ENCODE results near the gene ZSWIM4.

The ZSWIM4 gene

DNA sequence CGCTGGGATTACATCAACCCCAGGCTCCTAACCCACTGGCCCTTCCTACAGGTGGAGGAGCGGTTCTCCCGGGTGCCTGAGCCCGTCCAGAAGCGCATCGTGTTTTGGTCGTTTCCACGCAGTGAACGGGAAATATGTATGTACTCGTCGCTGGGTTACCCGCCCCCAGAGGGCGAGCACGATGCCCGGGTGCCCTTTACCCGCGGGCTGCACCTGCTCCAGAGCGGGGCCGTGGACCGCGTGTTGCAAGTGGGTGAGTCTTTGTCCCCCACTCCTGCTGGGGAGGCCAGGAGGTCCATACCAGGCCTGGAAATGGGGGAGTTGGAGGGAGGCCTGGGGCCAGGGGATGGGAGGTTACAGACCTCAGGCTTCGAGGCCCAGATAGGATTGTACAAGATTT is 4.4 kb downstream of the ZSWIM4 start:
- TF ChIP-seq, protein P1, sequence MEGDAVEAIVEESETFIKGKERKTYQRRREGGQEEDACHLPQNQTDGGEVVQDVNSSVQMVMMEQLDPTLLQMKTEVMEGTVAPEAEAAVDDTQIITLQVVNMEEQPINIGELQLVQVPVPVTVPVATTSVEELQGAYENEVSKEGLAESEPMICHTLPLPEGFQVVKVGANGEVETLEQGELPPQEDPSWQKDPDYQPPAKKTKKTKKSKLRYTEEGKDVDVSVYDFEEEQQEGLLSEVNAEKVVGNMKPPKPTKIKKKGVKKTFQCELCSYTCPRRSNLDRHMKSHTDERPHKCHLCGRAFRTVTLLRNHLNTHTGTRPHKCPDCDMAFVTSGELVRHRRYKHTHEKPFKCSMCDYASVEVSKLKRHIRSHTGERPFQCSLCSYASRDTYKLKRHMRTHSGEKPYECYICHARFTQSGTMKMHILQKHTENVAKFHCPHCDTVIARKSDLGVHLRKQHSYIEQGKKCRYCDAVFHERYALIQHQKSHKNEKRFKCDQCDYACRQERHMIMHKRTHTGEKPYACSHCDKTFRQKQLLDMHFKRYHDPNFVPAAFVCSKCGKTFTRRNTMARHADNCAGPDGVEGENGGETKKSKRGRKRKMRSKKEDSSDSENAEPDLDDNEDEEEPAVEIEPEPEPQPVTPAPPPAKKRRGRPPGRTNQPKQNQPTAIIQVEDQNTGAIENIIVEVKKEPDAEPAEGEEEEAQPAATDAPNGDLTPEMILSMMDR (conservative IDR thresholded peaks at IDR 0.05; ENCODE audit: low read depth, low read length) = no peak
- no peak overlapping the region for H3K4me3 ChIP-seq (ENCODE audit: low read length)
- DNase-seq (ENCODE audit: low read depth) = no peak

DNA sequence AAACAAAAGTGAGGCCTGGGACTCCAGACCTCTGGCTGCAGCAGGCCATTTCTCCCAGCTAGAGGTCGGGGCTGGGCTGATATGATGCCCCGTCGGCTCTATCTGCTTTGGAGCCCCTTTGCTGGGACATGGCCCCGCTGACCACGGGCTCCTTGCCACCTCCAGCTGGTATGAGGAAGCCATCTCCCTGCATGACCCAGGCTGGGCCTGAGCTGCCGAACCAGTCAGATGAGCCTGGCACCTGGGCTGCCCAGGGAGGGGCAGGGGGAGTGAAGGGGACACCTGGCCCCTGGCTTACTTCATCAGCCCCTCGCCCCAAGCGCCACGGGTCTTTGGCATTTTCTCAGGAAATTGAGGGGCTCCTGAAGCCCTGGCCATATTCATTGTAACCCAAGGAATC is 7.8 kb downstream of the ZSWIM4 start:
- no peak overlapping the region for H3K4me3 ChIP-seq (ENCODE audit: low read length)
- no peak for DNase-seq (ENCODE audit: low read depth)
- TF ChIP-seq, protein P1 (conservative IDR thresholded peaks at IDR 0.05; ENCODE audit: low read depth, low read length) = no peak

DNA sequence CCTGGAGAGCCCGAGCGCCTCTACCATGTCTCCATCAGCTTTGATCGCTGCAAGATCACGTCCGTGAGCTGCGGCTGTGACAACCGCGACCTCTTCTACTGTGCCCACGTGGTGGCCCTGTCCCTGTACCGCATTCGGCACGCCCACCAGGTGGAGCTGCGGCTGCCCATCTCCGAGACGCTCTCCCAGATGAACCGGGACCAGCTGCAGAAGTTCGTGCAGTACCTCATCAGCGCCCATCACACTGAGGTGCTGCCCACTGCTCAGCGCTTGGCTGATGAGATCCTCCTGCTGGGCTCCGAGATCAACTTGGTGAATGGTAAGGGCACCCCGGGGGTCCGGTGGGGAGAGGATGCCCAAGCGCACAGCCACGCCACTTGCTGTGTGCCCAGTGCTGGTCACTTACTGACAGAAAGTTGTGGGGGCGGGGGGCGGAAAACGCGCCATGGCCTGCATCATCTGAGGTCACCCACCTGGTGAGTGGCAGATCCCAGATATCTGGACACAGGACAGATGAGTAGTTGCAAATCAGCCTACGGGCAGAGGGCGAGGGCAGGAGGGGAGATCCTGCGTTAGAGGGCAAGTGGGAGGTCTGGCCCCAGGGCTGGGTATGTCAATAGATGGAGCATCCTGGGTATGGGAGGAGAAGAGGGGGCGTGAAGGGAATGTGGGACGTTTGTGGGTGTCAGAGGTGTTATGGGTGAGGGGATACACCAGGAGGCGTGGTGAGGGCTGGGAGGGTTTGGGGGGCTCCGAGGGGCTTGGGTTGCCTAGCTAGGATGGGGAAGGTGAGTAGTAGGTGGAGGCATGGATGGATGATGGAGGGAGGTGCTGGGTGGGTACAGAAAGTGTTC is 9.8 kb downstream of the ZSWIM4 start:
- TF ChIP-seq, protein P1 (conservative IDR thresholded peaks at IDR 0.05; ENCODE audit: low read depth, low read length) = peak; percentile 37
- no peak overlapping the region for H3K4me3 ChIP-seq (ENCODE audit: low read length)
- DNase-seq (ENCODE audit: low read depth) = no peak

DNA sequence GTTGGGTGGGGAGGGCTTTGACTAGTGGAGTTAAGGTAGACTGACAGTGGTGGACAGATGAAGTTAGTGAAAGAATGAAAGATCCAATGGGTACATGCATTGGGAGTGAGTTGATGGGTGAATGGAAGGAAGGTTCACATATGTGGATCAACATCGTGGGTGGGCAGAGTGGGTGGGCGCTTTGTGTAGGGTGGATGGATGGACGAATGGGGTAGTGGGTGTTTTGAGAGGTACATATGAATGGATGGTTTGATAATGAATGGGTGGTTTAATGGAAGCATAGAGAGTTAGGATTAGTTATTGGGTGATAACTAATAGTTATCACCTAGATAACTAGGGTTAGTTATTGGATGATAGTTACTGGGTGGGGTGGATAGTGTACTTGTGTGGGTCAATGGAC is 11.5 kb downstream of the ZSWIM4 start:
- TF ChIP-seq, protein P1 (conservative IDR thresholded peaks at IDR 0.05; ENCODE audit: low read depth, low read length) = no peak
- H3K4me3 ChIP-seq (ENCODE audit: low read length) = no peak overlapping the region
- DNase-seq (ENCODE audit: low read depth) = no peak

DNA sequence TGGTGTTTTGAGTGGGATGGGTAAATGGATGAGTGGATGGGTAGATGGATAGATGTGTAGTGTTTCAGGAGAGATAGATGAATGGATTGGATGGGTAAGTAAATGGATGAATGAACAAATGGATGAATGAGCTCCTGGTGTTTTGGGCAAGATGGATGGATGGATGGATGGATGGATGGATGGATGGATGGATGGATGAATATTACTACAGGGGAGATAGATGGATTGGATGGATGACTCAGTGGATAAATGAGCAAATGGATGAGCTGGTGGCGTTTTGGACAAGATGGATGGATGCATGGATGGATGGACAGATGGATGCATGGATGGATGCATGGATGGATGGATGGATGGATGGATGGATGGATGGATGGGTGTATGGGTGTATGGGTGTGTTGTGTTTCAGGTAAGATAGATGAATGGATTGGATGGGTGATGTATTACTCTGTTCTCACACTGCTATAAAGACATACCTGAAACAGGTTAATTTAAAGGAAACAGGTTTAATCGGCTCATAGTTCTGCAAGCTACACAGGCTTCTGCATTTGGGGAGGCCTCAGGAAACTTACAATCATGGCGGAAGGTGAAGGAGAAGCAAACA is 12.3 kb downstream of the ZSWIM4 start:
- H3K4me3 ChIP-seq (ENCODE audit: low read length) = no peak overlapping the region
- no peak for DNase-seq (ENCODE audit: low read depth)
- TF ChIP-seq, protein P1 (conservative IDR thresholded peaks at IDR 0.05; ENCODE audit: low read depth, low read length) = no peak

DNA sequence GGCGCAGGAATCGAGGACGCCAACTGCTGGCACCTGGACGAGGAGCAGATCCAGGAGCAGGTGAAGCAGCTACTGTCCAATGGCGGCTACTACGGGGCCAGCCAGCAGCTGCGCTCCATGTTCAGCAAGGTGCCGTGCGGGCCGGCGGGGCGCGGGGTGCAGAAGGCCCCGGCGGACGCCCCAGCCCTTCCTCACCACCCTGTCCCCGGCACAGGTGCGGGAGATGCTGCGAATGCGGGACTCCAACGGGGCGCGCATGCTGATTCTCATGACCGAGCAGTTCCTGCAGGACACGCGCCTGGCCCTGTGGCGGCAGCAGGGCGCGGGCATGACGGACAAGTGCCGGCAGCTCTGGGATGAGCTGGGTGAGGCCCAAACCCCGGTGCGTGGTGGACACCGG is 13.6 kb downstream of the ZSWIM4 start:
- no peak overlapping the region for H3K4me3 ChIP-seq (ENCODE audit: low read length)
- no peak for DNase-seq (ENCODE audit: low read depth)
- TF ChIP-seq, protein P1 (conservative IDR thresholded peaks at IDR 0.05; ENCODE audit: low read depth, low read length) = no peak

DNA sequence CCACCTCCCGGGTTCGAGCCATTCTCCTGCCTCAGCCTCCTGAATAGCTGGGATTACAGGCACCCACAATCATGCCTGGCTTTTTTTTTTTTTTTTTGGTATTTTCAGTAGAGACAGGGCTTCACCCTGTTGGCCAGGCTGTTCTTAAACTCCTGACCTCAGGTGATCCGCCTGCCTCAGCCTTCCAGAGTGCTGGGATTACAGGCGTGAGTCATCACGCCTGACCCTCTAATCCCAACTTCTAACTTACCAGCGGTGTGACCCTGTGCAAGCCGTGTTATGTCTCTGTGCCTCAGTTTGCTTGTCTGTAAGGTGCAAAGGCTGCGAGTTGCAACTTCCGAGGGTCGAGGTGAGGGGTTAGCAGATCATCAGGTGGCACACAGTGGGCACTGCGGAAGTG is 17.3 kb downstream of the ZSWIM4 start:
- DNase-seq (ENCODE audit: low read depth) = no peak
- TF ChIP-seq, protein P1 (conservative IDR thresholded peaks at IDR 0.05; ENCODE audit: low read depth, low read length) = no peak
- no peak overlapping the region for H3K4me3 ChIP-seq (ENCODE audit: low read length)
